RWPE2 (cell line): Measurements from ENCODE around the gene TIMM50.

Experiments used
- ATAC-seq: fragments of 200-7000 bp; cut with Tn5 transposase; 3 replicates; pipeline ENCODE4 v1.9.1; 2021; ENCODE audit warnings: low read depth
- DNase-seq: peaks from one replicate; pipeline ENCODE4 v3.0.0-alpha.2; 2020; ENCODE audit warnings: low spot score
- H3K27ac ChIP-seq: fragments of 450-650 bp; 2 replicates; pipeline ENCODE4 v1.5.1; 2017; ENCODE audit warnings: mild to moderate bottlenecking; ENCODE audit not compliant: poor library complexity, severe bottlenecking
- H3K27me3 ChIP-seq: fragments of 250-450 bp; sonication (Bioruptor Pico); 2 replicates; pipeline ENCODE4 v1.5.1; 2021; ENCODE audit warnings: mild to moderate bottlenecking, moderate library complexity; ENCODE audit not compliant: insufficient read depth, poor library complexity, severe bottlenecking
- H3K36me3 ChIP-seq: fragments of 250-450 bp; sonication (Bioruptor Pico); 2 replicates; pipeline ENCODE4 v1.5.1; 2020; ENCODE audit warnings: low read depth, mild to moderate bottlenecking, moderate library complexity
- H3K4me1 ChIP-seq: fragments of 250-450 bp; sonication (Bioruptor Pico); 2 replicates; pipeline ENCODE4 v1.5.1; 2021; ENCODE audit warnings: mild to moderate bottlenecking, moderate library complexity; ENCODE audit not compliant: insufficient read depth, poor library complexity, severe bottlenecking
- H3K4me3 ChIP-seq: fragments of 250-450 bp; sonication (Bioruptor Pico); 2 replicates; pipeline ENCODE4 v1.5.1; 2021; ENCODE audit warnings: mild to moderate bottlenecking, moderate library complexity; ENCODE audit not compliant: severe bottlenecking
- H3K9me3 ChIP-seq: fragments of 250-450 bp; sonication (Bioruptor Pico); 2 replicates; pipeline ENCODE4 v1.5.1; 2021; ENCODE audit warnings: mild to moderate bottlenecking, moderate library complexity; ENCODE audit not compliant: severe bottlenecking
- CTCF ChIP-seq: fragments of 450-650 bp; IDR thresholded peaks from one replicate; pipeline ENCODE4 v1.5.1; 2017; ENCODE audit warnings: mild to moderate bottlenecking, moderate library complexity; ENCODE audit not compliant: poor library complexity, severe bottlenecking

TIMM50 gene

GRCh38 chr19:39532233-39533002 is 51.8 kb downstream of the TIMM50 start, which contains the start of gene EID2B:
TSS of gene EID2B (minus strand) at chr19:39532852. CDS start at chr19:39532802, 50 bp downstream.
- Histone ChIP-seq H3K9me3 (no peaks in the 10 kb centered on the region), H3K27me3 (no peaks in the 10 kb centered on the region), H3K36me3 (no peaks in the 10 kb centered on the region), H3K4me1 (peaks cover 4% of the 10 kb centered on the region), H3K27ac (peak within 1 kb of the TSS; percentile 22), H3K4me3 (peak within 1 kb of the TSS; percentile 80)
- ATAC-seq = peak; percentile 94
- DNase-seq = peak; percentile 90
- TF ChIP-seq CTCF = peak; percentile 98

GRCh38 chr19:39533003-39533512 is 52.4 kb downstream of the TIMM50 start:
- ATAC-seq = no peak
- peak overlapping the region; percentile 80 for H3K4me3 ChIP-seq

GRCh38 chr19:39533791-39534190 is 53.2 kb downstream of the TIMM50 start:
- DNase-seq (no peak), ATAC-seq (no peak)
- Histone ChIP-seq H3K27ac (no peak overlapping the region), H3K4me1 (peaks cover 11% of the 10 kb centered on the region), H3K4me3 (no peak overlapping the region), H3K27me3 (no peaks in the 10 kb centered on the region), H3K9me3 (no peaks in the 10 kb centered on the region), H3K36me3 (peaks cover under 1% of the 10 kb centered on the region; the same call in 1 of the 2 replicates)
- TF ChIP-seq CTCF = no peak

More at GRCh38 chr19:39533003-39533512, 52.4 kb downstream of the TIMM50 start:
- TF ChIP-seq CTCF = peak; percentile 79
- Histone ChIP-seq H3K27ac (no peak overlapping the region), H3K27me3 (no peaks in the 10 kb centered on the region), H3K9me3 (no peaks in the 10 kb centered on the region), H3K4me1 (peaks cover 4% of the 10 kb centered on the region), H3K36me3 (no peaks in the 10 kb centered on the region)
- no peak for DNase-seq

GRCh38 chr19:39539165-39539517 is 58.5 kb downstream of the TIMM50 start:
- no peak for DNase-seq
- Histone ChIP-seq H3K9me3 (no peaks in the 10 kb centered on the region), H3K27me3 (no peaks in the 10 kb centered on the region), H3K4me1 (peaks cover 25% of the 10 kb centered on the region), H3K4me3 (peak overlapping the region; percentile 96), H3K36me3 (peaks cover 5% of the 10 kb centered on the region; the same call in 1 of the 2 replicates), H3K27ac (peak overlapping the region; percentile 52)
- TF ChIP-seq CTCF = no peak
- peak; percentile 37; the same call in 2 of the 3 replicates for ATAC-seq
